Measurements from ENCODE around the gene CDKN2C.
"Not testable (repeated sequence)": the region's sequence is repeated elsewhere in the genome, so short reads cannot be mapped to it uniquely, and the experiment has no call there.

CDKN2C gene

DNA sequence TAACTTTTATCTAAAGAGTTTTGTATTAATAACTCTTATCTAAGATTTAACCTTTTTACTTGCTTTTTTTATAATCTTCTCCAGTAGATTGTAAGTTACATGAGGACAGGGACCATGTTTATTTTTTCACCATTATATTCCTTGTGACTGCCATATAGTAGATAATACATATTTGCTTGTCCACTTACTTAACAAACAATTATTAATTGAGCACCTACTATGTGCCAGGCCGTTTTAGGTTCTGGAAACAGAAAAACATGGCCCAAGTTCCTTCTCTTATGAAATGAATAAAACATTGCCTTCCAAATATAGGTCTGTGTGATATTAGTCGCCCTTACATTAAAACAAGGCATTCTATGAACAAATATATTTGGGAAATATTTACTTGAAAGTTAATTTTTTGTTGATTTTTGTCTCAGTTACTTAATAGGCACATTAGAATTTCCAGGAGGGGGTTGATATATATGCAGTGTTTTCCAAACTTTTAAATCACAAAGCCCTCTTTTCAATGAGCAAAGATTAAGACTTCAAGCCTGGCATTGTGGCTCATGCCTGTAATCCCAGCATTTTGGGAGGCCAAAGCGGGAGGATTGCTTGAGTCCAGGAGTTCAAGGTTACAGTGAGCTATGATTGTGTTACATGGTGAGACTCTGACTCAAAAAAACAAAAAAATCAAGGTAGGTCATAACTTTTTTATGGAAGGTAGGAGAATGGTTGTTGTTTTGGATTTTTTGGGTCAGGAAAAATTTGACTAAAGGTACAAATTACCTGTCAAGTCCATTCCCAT lies 22.7 kb downstream of the CDKN2C start:
- TF ChIP-seq, protein P1, sequence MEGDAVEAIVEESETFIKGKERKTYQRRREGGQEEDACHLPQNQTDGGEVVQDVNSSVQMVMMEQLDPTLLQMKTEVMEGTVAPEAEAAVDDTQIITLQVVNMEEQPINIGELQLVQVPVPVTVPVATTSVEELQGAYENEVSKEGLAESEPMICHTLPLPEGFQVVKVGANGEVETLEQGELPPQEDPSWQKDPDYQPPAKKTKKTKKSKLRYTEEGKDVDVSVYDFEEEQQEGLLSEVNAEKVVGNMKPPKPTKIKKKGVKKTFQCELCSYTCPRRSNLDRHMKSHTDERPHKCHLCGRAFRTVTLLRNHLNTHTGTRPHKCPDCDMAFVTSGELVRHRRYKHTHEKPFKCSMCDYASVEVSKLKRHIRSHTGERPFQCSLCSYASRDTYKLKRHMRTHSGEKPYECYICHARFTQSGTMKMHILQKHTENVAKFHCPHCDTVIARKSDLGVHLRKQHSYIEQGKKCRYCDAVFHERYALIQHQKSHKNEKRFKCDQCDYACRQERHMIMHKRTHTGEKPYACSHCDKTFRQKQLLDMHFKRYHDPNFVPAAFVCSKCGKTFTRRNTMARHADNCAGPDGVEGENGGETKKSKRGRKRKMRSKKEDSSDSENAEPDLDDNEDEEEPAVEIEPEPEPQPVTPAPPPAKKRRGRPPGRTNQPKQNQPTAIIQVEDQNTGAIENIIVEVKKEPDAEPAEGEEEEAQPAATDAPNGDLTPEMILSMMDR (IDR thresholded peaks at IDR 0.05; ENCODE audit: insufficient read depth, low read depth, low read length, missing control alignments): no peak
- no peak overlapping the region for H3K4me3 ChIP-seq (ENCODE audit: low read length)
- no peak for DNase-seq (ENCODE audit: low read depth)

DNA sequence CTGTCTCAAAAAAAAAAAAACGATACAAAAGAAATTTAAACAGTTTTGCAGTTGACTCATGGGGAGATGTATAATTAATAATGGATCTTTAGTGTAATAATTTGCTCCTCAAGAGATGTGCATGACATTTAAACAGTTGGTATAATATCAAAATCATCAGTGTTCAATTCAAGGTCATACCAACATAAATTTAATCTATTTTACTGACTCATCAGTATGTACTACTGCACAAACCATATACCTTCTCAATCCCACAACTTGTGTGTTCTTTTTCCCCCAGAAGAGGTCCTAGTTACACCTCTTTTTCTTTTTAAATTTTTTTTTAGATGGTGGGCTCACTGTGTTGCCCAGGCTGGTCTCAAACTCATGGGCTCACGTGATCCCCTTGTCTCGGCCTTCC lies 23.6 kb downstream of the CDKN2C start:
- TF ChIP-seq, protein P1 (IDR thresholded peaks at IDR 0.05; ENCODE audit: insufficient read depth, low read depth, low read length, missing control alignments): no peak
- DNase-seq (ENCODE audit: low read depth): no peak
- no peak overlapping the region for H3K4me3 ChIP-seq (ENCODE audit: low read length)

DNA sequence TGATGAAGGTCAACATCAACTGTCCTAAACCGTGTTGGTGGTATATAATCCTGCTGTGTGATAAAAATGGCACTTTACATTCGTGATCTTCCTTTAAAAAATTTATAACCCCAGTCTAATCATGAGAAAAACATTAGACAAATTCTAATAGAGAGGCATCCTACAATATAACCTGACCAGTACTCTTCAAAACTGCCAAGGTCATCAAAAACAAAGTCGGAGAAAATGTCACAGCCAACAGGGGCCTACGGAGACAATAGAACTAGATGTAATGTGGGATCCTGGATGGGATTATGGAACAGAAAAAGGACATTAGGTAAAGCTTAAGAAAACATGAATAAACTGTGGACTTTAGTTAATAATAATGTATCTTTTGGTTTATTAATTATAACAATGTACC lies 25.0 kb downstream of the CDKN2C start:
- DNase-seq (ENCODE audit: low read depth): no peak
- no peak overlapping the region for H3K4me3 ChIP-seq (ENCODE audit: low read length)
- TF ChIP-seq, protein P1 (IDR thresholded peaks at IDR 0.05; ENCODE audit: insufficient read depth, low read depth, low read length, missing control alignments): no peak

DNA sequence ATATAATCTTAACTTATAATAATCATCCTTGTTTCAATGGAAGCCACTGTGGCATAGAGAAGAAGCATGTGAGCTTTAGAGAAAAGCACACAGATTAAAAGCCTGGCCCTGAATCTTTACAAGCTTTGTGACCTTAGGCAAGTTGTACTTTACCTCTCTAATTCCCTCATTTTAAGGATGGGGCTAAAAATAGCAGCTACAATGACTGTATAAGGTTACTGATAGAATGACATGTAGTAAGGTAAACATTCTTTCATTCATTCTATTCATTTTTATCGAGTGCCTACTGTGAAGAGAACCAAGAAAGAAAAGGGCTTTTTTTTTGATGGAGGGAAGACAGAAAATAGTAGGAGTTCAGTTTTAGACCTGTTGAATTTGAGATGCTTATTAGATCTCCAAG lies 25.6 kb downstream of the CDKN2C start:
- TF ChIP-seq, protein P1 (IDR thresholded peaks at IDR 0.05; ENCODE audit: insufficient read depth, low read depth, low read length, missing control alignments): no peak
- no peak for DNase-seq (ENCODE audit: low read depth)
- no peak overlapping the region for H3K4me3 ChIP-seq (ENCODE audit: low read length)

DNA sequence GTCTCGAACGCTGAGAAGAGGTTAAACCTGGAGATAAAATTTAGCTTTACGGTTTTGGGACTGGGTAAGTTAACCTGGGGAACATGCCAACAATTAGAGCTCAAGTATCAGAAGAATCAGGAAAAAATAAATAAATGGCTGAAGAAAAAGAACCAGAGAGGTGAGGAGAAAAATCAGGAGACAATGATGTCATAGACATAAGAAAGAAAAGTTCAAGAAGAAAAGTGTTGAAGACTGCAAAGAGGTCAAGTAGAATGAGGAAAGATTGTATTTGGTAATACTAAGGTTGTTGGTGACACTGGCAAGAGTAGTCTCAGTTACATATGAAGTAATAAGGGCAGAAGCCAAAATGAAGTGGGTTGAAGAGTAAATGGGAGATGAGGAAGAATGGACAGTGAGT lies 26.0 kb downstream of the CDKN2C start:
- H3K4me3 ChIP-seq (ENCODE audit: low read length): no peak overlapping the region
- no peak for DNase-seq (ENCODE audit: low read depth)
- TF ChIP-seq, protein P1 (IDR thresholded peaks at IDR 0.05; ENCODE audit: insufficient read depth, low read depth, low read length, missing control alignments): no peak

DNA sequence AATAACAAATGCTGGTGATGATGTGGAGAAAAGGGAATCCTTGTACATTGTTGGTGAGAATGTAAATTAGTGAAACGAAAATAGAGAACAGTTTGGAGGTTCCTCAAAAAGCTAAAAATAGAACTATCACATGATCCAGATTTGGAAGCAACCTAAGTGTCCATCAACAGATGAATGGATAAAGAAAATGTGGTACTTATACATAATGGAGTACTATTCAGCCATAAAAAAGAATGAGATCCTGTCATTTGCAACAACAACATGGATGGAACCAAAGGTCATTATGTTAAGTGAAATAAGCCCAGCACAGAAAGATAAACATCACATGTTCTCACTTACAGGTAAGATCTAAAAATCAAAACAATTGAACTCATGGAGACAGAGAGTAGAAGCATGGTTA lies 29.3 kb downstream of the CDKN2C start:
- H3K4me3 ChIP-seq (ENCODE audit: low read length); DNase-seq (ENCODE audit: low read depth): not testable (repeated sequence)

DNA sequence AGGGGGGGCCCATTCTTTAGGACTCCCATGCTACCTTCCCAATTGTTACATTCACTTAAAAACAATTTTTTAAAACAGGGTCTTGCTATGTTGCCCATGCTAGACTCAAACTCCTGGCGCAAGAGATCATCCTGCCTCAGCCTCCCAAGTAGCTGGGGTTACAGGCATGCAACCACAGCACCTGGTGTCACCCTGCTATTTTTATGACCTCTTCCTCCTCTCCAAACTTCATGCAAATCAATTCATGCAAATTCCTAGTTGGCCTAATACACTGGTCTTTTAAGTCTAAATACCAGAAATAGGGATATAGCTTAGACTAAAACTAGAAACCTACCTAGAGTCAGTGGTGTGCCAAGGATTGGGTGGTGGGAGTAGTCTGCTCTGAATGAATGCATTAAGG lies 30.1 kb downstream of the CDKN2C start:
- TF ChIP-seq, protein P1 (IDR thresholded peaks at IDR 0.05; ENCODE audit: insufficient read depth, low read depth, low read length, missing control alignments): no peak
- DNase-seq (ENCODE audit: low read depth): no peak
- H3K4me3 ChIP-seq (ENCODE audit: low read length): no peak overlapping the region

Data from epithelial cell of esophagus (primary cell).